Fibroblast of lung (primary cell): ENCODE measurements around the gene PRKG2. TPM values are rescaled to one million over a fixed set of nuclear protein-coding genes. Genes with fewer than 3 reads are reported as not detected.

Source experiments
- DNase-seq, 2 donors: peaks; one replicate each; pipeline versions ENCODE4 v3.0.0 to v3.0.0-alpha.2; 2010; ENCODE audit warnings: low read depth in 2 of 2
- H2AFZ ChIP-seq: 2 replicates; pipeline ENCODE4 v1.5.1; 2012; ENCODE audit warnings: low read length, control low read depth, inconsistent platforms
- H3K27ac ChIP-seq: 2 replicates; pipeline ENCODE4 v1.5.1; 2011; ENCODE audit warnings: low read length, control low read depth; ENCODE audit not compliant: insufficient read depth
- H3K27me3 ChIP-seq: 2 replicates; pipeline ENCODE4 v1.5.1; 2011; ENCODE audit warnings: mild to moderate bottlenecking, low read length; ENCODE audit not compliant: control insufficient read depth, insufficient read depth
- H3K36me3 ChIP-seq: 2 replicates; pipeline ENCODE4 v1.5.1; 2011; ENCODE audit warnings: low read length; ENCODE audit not compliant: control insufficient read depth, insufficient read depth
- H3K4me1 ChIP-seq: 2 replicates; pipeline ENCODE4 v1.5.1; 2011; ENCODE audit warnings: low read length; ENCODE audit not compliant: control insufficient read depth, insufficient read depth; ENCODE audit errors: extremely low read depth
- H3K4me2 ChIP-seq: 2 replicates; pipeline ENCODE4 v1.5.1; 2011; ENCODE audit warnings: low read length, control low read depth; ENCODE audit not compliant: insufficient read depth; ENCODE audit errors: extremely low read depth
- H3K4me3 ChIP-seq, 4 experiments: fragments of 200-600 bp in 1 of 4; sonication (generic) in 1 of 4; replicated peaks in 1 of 4; 2 replicates each; pipeline ENCODE4 v1.5.1; 2011 to 2016; ENCODE audit warnings: low read length in 4 of 4, low read depth in 3 of 4, mild to moderate bottlenecking in 3 of 4, control low read depth in 2 of 4, inconsistent platforms in 1 of 4, mixed read lengths in 1 of 4; ENCODE audit not compliant: insufficient read depth in 1 of 4; ENCODE audit errors: control extremely low read depth in 1 of 4
- H3K79me2 ChIP-seq: 2 replicates; pipeline ENCODE4 v1.5.1; 2012; ENCODE audit warnings: mild to moderate bottlenecking, low read length, inconsistent platforms; ENCODE audit not compliant: control insufficient read depth, insufficient read depth
- H3K9ac ChIP-seq: 2 replicates; pipeline ENCODE4 v1.5.1; 2011; ENCODE audit warnings: mild to moderate bottlenecking, low read length, control low read depth; ENCODE audit not compliant: insufficient read depth
- H3K9me3 ChIP-seq: 2 replicates; pipeline ENCODE4 v1.5.1; 2012; ENCODE audit warnings: low read depth, low read length; ENCODE audit not compliant: control insufficient read depth, insufficient read depth
- H4K20me1 ChIP-seq: 2 replicates; pipeline ENCODE4 v1.5.1; 2011; ENCODE audit warnings: low read length; ENCODE audit not compliant: control insufficient read depth, insufficient read depth; ENCODE audit errors: extremely low read depth
- CTCF ChIP-seq, 2 donors: IDR thresholded peaks in 1 of 2; conservative IDR thresholded peaks in 1 of 2; 1 replicate in 1 of 2; 2 replicates in 1 of 2; pipeline ENCODE4 v1.5.1; 2011 to 2012; ENCODE audit warnings: low read length in 2 of 2, control low read depth in 1 of 2, inconsistent platforms in 1 of 2, low read depth in 1 of 2, mild to moderate bottlenecking in 1 of 2
- EZH2 ChIP-seq: IDR thresholded peaks from 2 replicates; pipeline ENCODE4 v1.5.1; 2012; ENCODE audit warnings: low read length, control low read depth, mild to moderate bottlenecking; ENCODE audit errors: missing control alignments
- polyA plus RNA-seq, 2 donors: library from polyadenylated mRNA; depleted of rRNA in 1 of 2; stranded (reverse) in 1 of 2; unstranded in 1 of 2; fragments of >200 nt; gene quantifications; 2 replicates each; pipeline ENCODE4 v1.2.1, GENCODE V29; 2011 to 2012; ENCODE audit warnings: missing spikeins in 1 of 2
- total RNA-seq: library from RNA; depleted of rRNA; stranded (reverse); fragments of >200 nt; gene quantifications from 2 replicates; pipeline ENCODE4 v1.2.1, GENCODE V29; 2014

The PRKG2 gene
- total and polyA plus RNA-seq, 2 donors (not counting 1 experiment from before 2014, with no cell fraction given) = 2.8 to 17.5 TPM

GRCh38 chr4:81205302-81205701, 9.7 kb downstream of the PRKG2 start:
- Histone ChIP-seq H3K27me3 (no peaks in the 10 kb centered on the region), H3K4me2 (no peak overlapping the region), H3K9me3 (no peaks in the 10 kb centered on the region), H3K27ac (no peak overlapping the region), H2AFZ (no peak overlapping the region), H3K9ac (no peak overlapping the region), H3K4me1 (peaks cover 3% of the 10 kb centered on the region), H3K79me2 (peaks cover 8% of the 10 kb centered on the region), H3K36me3 (no peaks in the 10 kb centered on the region), H3K4me3 (no peak overlapping the region), H4K20me1 (no peaks in the 10 kb centered on the region)
- TF ChIP-seq CTCF (conservative IDR thresholded peaks at IDR 0.05 in 1 of 2, IDR thresholded peaks at IDR 0.05 in 1 of 2; ENCODE audit: low read depth in 1 of 2, low read length in 2 of 2) = no peak
- TF ChIP-seq EZH2 = no peak
- no peak for DNase-seq

- no peaks in the 10 kb centered on the region for H3K27me3 ChIP-seq
- H3K27ac ChIP-seq = no peak overlapping the region
- H3K36me3 ChIP-seq = no peaks in the 10 kb centered on the region
- H3K4me2 ChIP-seq = peak overlapping the region; percentile 3
- H3K4me3 ChIP-seq = no peak overlapping the region
- H3K79me2 ChIP-seq = peaks cover 8% of the 10 kb centered on the region
- no peak overlapping the region for H2AFZ ChIP-seq
- TF ChIP-seq CTCF (conservative IDR thresholded peaks at IDR 0.05 in 1 of 2, IDR thresholded peaks at IDR 0.05 in 1 of 2; ENCODE audit: low read depth in 1 of 2, low read length in 2 of 2) = no peak
- no peak for TF ChIP-seq EZH2
- H3K9ac ChIP-seq = no peak overlapping the region
- no peaks in the 10 kb centered on the region for H4K20me1 ChIP-seq
- H3K4me1 ChIP-seq = peaks cover 3% of the 10 kb centered on the region
- DNase-seq = no peak
- H3K9me3 ChIP-seq = no peaks in the 10 kb centered on the region
These were observed 10.5 kb downstream of the PRKG2 start for GRCh38 chr4:81204571-81204970.

DNA sequence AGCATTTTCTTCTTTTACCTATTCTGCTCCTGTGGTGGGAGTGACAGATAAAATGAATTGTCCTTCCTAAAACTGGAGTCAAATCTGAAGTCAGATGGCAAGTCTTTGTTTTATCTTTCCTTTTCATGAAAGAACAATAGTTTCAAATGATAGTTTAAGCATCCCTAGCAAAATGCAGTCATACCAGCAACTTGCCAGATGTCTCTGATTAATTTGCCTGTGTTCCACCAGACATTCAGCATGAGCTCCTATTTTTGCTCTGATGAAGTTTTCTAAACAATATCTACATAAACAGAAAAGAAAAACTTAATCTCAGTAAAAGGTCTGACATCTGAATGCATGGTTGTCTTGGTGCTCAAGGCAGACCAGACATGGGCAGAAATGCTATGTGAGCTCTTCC, 15.2 kb downstream of the PRKG2 start:
- no peak overlapping the region for H3K4me2 ChIP-seq
- no peaks in the 10 kb centered on the region for H3K9me3 ChIP-seq
- no peaks in the 10 kb centered on the region for H4K20me1 ChIP-seq
- no peak overlapping the region for H3K27ac ChIP-seq
- H3K9ac ChIP-seq = no peak overlapping the region
- no peak for TF ChIP-seq EZH2
- no peak for TF ChIP-seq CTCF (conservative IDR thresholded peaks at IDR 0.05 in 1 of 2, IDR thresholded peaks at IDR 0.05 in 1 of 2; ENCODE audit: low read depth in 1 of 2, low read length in 2 of 2)
- no peak overlapping the region for H2AFZ ChIP-seq
- DNase-seq = no peak
- H3K27me3 ChIP-seq = no peaks in the 10 kb centered on the region
- no peaks in the 10 kb centered on the region for H3K4me1 ChIP-seq
- peaks cover 3% of the 10 kb centered on the region for H3K79me2 ChIP-seq
- no peak overlapping the region for H3K4me3 ChIP-seq
- H3K36me3 ChIP-seq = no peaks in the 10 kb centered on the region
